Calu3 (cell line): ENCODE results near the gene IL1F10. TPM values are rescaled to one million over a fixed set of nuclear protein-coding genes. Genes with fewer than 3 reads are reported as not detected.

Source experiments
- BruUV-seq: library from RNA; stranded (reverse); fragments of 400-500 nt; replicated peaks from 2 replicates; lab custom pipeline; 2021; lab: Mats Ljungman, UMichigan
- CTCF ChIA-PET: fragments of 300-600 bp; sonication (Branson Sonifier 250); formaldehyde crosslinking; loops from one replicate; lab custom pipeline; 2022; ENCODE audit warnings: antibody characterized with exemption; lab: Charles Lee
- DNase-seq: peaks from one replicate; pipeline ENCODE4 v3.0.0; 2022
- H3K27ac Mint-ChIP-seq: one replicate; pipeline ENCODE4 v1.8.0; 2022; ENCODE audit warnings: mixed read lengths; ENCODE audit not compliant: unreplicated experiment
- H3K27me3 Mint-ChIP-seq: one replicate; pipeline ENCODE4 v1.8.0; 2022; ENCODE audit warnings: mixed read lengths; ENCODE audit not compliant: unreplicated experiment
- H3K36me3 Mint-ChIP-seq: one replicate; pipeline ENCODE4 v1.8.0; 2022; ENCODE audit warnings: mild to moderate bottlenecking, moderate library complexity, mixed read lengths; ENCODE audit not compliant: insufficient read depth, unreplicated experiment
- H3K4me1 Mint-ChIP-seq: one replicate; pipeline ENCODE4 v1.8.0; 2022; ENCODE audit warnings: mild to moderate bottlenecking, low read depth, mixed read lengths; ENCODE audit not compliant: unreplicated experiment
- H3K4me3 Mint-ChIP-seq: one replicate; pipeline ENCODE4 v1.8.0; 2022; ENCODE audit warnings: mild to moderate bottlenecking, low read depth, moderate library complexity, mixed read lengths; ENCODE audit not compliant: unreplicated experiment
- H3K9me3 Mint-ChIP-seq: one replicate; pipeline ENCODE4 v1.8.0; 2022; ENCODE audit warnings: low read depth, mixed read lengths; ENCODE audit not compliant: unreplicated experiment
- intact Hi-C: fragments of 100-400 bp; cut with micrococcal nuclease; formaldehyde crosslinking; loops from one replicate; pipeline ENCODE4 v1.10.0; 2022; ENCODE audit not compliant: unreplicated experiment
- total RNA-seq: library from RNA; stranded (reverse); gene quantifications from 2 replicates; pipeline ENCODE4 v1.2.3, GENCODE V29; 2022
- TF ChIP-seq, protein P1 (sequence below): fragments of 200-600 bp; IDR thresholded peaks from one replicate; pipeline ENCODE4 v1.8.0; 2022; ENCODE audit warnings: antibody characterized with exemption; ENCODE audit not compliant: unreplicated experiment

Gene IL1F10
- total RNA-seq, 1 experiment from 2014 or later: not detected

- H3K4me1 Mint-ChIP-seq: peaks cover 37% of the 10 kb centered on the region
- CTCF ChIA-PET: no interaction called here
- H3K9me3 Mint-ChIP-seq: peaks cover 6% of the 10 kb centered on the region
- no peak overlapping the region for H3K4me3 Mint-ChIP-seq
- BruUV-seq: no TSS peak
- TF ChIP-seq, protein P1, sequence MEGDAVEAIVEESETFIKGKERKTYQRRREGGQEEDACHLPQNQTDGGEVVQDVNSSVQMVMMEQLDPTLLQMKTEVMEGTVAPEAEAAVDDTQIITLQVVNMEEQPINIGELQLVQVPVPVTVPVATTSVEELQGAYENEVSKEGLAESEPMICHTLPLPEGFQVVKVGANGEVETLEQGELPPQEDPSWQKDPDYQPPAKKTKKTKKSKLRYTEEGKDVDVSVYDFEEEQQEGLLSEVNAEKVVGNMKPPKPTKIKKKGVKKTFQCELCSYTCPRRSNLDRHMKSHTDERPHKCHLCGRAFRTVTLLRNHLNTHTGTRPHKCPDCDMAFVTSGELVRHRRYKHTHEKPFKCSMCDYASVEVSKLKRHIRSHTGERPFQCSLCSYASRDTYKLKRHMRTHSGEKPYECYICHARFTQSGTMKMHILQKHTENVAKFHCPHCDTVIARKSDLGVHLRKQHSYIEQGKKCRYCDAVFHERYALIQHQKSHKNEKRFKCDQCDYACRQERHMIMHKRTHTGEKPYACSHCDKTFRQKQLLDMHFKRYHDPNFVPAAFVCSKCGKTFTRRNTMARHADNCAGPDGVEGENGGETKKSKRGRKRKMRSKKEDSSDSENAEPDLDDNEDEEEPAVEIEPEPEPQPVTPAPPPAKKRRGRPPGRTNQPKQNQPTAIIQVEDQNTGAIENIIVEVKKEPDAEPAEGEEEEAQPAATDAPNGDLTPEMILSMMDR: no peak
- no peak overlapping the region for H3K27ac Mint-ChIP-seq
- peaks cover 9% of the 10 kb centered on the region for H3K36me3 Mint-ChIP-seq
- no peaks in the 10 kb centered on the region for H3K27me3 Mint-ChIP-seq
- intact Hi-C loops: no loop called here
- no peak for DNase-seq
Measured at GRCh38 chr2:113070606-113070975, 2.8 kb downstream of the IL1F10 start.

DNA sequence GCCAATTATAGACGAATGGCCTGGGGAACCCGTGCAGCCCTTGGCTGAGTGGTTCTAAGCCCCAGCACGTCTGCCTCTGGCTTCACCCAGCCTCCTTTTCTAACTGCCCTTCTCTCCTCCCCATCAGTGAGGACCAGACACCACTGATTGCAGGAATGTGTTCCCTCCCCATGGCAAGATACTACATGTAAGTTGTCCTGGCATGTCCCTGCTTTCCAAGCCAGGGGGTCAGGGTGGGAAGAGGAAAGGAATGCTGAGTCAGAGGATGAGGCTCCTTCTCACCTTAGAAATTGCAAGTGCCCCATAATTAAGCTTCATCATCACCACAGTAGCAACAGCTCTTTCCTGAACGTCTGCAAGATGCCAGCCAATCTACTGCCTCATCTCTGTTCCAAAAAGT, 4.8 kb downstream of the IL1F10 start:
- peaks cover 5% of the 10 kb centered on the region for H3K9me3 Mint-ChIP-seq

DNA sequence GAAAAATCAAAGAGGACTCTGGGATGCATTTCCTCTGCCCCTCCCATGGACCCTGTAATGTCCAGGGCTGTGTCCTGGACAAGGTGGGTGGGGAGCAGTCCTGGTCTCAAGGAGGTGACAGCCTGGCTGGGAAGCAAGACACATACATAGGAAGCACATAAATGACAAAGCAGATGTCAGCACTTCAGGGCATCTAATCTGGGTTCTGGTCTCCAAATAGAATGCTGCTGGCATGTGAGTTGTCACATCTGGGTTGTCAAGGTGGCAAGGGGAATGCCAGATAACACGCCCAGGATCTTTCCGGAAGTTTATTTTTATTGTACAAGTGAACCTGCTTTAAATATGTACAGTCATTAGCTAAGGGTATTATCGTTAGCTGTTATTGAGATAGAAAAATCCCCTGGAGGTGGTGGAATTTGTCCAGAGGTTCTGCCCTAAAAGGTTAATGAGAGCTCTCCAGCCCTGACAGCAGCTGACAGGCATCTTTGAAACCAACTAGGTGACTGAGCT, 5.6 kb downstream of the IL1F10 start:
- intact Hi-C loops: no loop called here
- Mint-ChIP-seq H3K27ac (no peak overlapping the region), H3K27me3 (no peaks in the 10 kb centered on the region), H3K9me3 (no peaks in the 10 kb centered on the region), H3K36me3 (peaks cover 14% of the 10 kb centered on the region), H3K4me1 (peaks cover 48% of the 10 kb centered on the region), H3K4me3 (no peak overlapping the region)
- CTCF ChIA-PET: no interaction called here
- TF ChIP-seq, protein P1: no peak
- BruUV-seq: no TSS peak
- no peak for DNase-seq

More for the DNA sequence above, 4.8 kb downstream of the IL1F10 start:
- H3K27ac Mint-ChIP-seq: no peak overlapping the region
- CTCF ChIA-PET: no interaction called here
- H3K27me3 Mint-ChIP-seq: no peaks in the 10 kb centered on the region
- TF ChIP-seq, protein P1: no peak
- no peak overlapping the region for H3K4me3 Mint-ChIP-seq
- intact Hi-C loops: no loop called here
- peaks cover 48% of the 10 kb centered on the region for H3K4me1 Mint-ChIP-seq
- peaks cover 8% of the 10 kb centered on the region for H3K36me3 Mint-ChIP-seq
- DNase-seq: no peak
- no TSS peak for BruUV-seq

DNA sequence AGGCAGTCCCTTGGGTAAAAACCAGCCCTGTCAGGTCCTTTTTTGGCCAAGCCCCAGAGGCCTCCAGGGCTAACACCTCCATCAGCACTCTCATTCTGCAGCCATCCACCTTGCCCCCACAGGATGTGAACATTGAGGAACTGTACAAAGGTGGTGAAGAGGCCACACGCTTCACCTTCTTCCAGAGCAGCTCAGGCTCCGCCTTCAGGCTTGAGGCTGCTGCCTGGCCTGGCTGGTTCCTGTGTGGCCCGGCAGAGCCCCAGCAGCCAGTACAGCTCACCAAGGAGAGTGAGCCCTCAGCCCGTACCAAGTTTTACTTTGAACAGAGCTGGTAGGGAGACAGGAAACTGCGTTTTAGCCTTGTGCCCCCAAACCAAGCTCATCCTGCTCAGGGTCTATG, 7.3 kb downstream of the IL1F10 start:
- CTCF ChIA-PET: no interaction called here
- H3K4me3 Mint-ChIP-seq: no peak overlapping the region
- no TSS peak for BruUV-seq
- H3K27ac Mint-ChIP-seq: no peak overlapping the region
- DNase-seq: no peak
- H3K36me3 Mint-ChIP-seq: peaks cover 14% of the 10 kb centered on the region
- peaks cover 48% of the 10 kb centered on the region for H3K4me1 Mint-ChIP-seq
- no peaks in the 10 kb centered on the region for H3K9me3 Mint-ChIP-seq
- intact Hi-C loops: no loop called here
- no peaks in the 10 kb centered on the region for H3K27me3 Mint-ChIP-seq
- TF ChIP-seq, protein P1: no peak
